SK-N-SH treated with all-trans-retinoic acid at 6 μM for 48 hours (cell line): ENCODE measurements around the gene ASL.

Source experiments
- ATAC-seq: fragments of 200-7000 bp; cut with Tn5 transposase; 3 replicates; pipeline ENCODE4 v1.9.1; 2020; ENCODE audit warnings: mild to moderate bottlenecking, moderate library complexity
- BACH2 ChIP-seq: fragments of 250-450 bp; sonication (Bioruptor Pico); IDR thresholded peaks from 2 replicates; pipeline ENCODE4 v1.9.0; 2021; ENCODE audit warnings: mild to moderate bottlenecking, borderline replicate concordance
- CSDC2 ChIP-seq: fragments of 250-450 bp; sonication (Bioruptor Pico); IDR thresholded peaks from 2 replicates; pipeline ENCODE4 v1.5.0; 2020; ENCODE audit warnings: mild to moderate bottlenecking, moderate library complexity
- ESRRG ChIP-seq: fragments of 250-450 bp; sonication (Bioruptor Pico); IDR thresholded peaks from 2 replicates; pipeline ENCODE4 v1.6.1; 2021; ENCODE audit warnings: mild to moderate bottlenecking
- GLIS3 ChIP-seq: fragments of 250-450 bp; sonication (Bioruptor Pico); IDR thresholded peaks from 2 replicates; pipeline ENCODE4 v1.5.0; 2020; ENCODE audit warnings: mild to moderate bottlenecking, moderate library complexity
- ISL1 ChIP-seq: fragments of 250-450 bp; sonication (Bioruptor Pico); IDR thresholded peaks from 2 replicates; pipeline ENCODE4 v2.1.2; 2022; ENCODE audit warnings: mild to moderate bottlenecking, moderate library complexity
- PPARA ChIP-seq: fragments of 250-450 bp; sonication (Bioruptor Pico); IDR thresholded peaks from 2 replicates; pipeline ENCODE4 v1.5.0; 2020; ENCODE audit warnings: mild to moderate bottlenecking, borderline replicate concordance
- SNAI2 ChIP-seq: fragments of 250-450 bp; sonication (Bioruptor Pico); IDR thresholded peaks from 2 replicates; pipeline ENCODE4 v1.5.0; 2020; ENCODE audit warnings: mild to moderate bottlenecking, moderate library complexity
- TCF4 ChIP-seq: fragments of 250-450 bp; sonication (Bioruptor Pico); IDR thresholded peaks from 2 replicates; pipeline ENCODE4 v1.8.0; 2021; ENCODE audit warnings: mild to moderate bottlenecking, moderate library complexity, borderline replicate concordance
- TOX ChIP-seq: fragments of 250-450 bp; sonication (Bioruptor Pico); IDR thresholded peaks from 2 replicates; pipeline ENCODE4 v1.8.0; 2021; ENCODE audit warnings: mild to moderate bottlenecking, moderate library complexity, borderline replicate concordance
- ZFP3 ChIP-seq: fragments of 250-450 bp; sonication (Bioruptor Pico); IDR thresholded peaks from 2 replicates; pipeline ENCODE4 v1.5.0; 2020; ENCODE audit warnings: mild to moderate bottlenecking, moderate library complexity
- ZFP30 ChIP-seq: fragments of 450-650 bp; formaldehyde crosslinking; IDR thresholded peaks from 2 replicates; pipeline ENCODE4 v1.5.0; 2022; ENCODE audit warnings: mild to moderate bottlenecking, moderate library complexity
- ZNF565 ChIP-seq: fragments of 450-650 bp; formaldehyde crosslinking; conservative IDR thresholded peaks from 2 replicates; pipeline ENCODE4 v1.5.0; 2020; ENCODE audit warnings: low read depth, mild to moderate bottlenecking, moderate library complexity
- ZNF70 ChIP-seq: fragments of 450-650 bp; formaldehyde crosslinking; IDR thresholded peaks from 2 replicates; pipeline ENCODE4 v1.5.0; 2020; ENCODE audit warnings: mild to moderate bottlenecking, moderate library complexity
- ZNF8 ChIP-seq: fragments of 450-650 bp; formaldehyde crosslinking; IDR thresholded peaks from 2 replicates; pipeline ENCODE4 v1.5.0; 2020; ENCODE audit warnings: mild to moderate bottlenecking, moderate library complexity
- TF ChIP-seq, protein P1 (sequence below): fragments of 250-450 bp; sonication (Bioruptor Pico); IDR thresholded peaks from 2 replicates; pipeline ENCODE4 v1.5.0; 2020; ENCODE audit warnings: mild to moderate bottlenecking, moderate library complexity
- TF ChIP-seq, protein P2 (sequence below): fragments of 250-450 bp; sonication (Bioruptor Pico); IDR thresholded peaks from 2 replicates; pipeline ENCODE4 v1.8.0; 2021; ENCODE audit warnings: low read depth, mild to moderate bottlenecking, moderate library complexity, borderline replicate concordance

The ASL gene

DNA sequence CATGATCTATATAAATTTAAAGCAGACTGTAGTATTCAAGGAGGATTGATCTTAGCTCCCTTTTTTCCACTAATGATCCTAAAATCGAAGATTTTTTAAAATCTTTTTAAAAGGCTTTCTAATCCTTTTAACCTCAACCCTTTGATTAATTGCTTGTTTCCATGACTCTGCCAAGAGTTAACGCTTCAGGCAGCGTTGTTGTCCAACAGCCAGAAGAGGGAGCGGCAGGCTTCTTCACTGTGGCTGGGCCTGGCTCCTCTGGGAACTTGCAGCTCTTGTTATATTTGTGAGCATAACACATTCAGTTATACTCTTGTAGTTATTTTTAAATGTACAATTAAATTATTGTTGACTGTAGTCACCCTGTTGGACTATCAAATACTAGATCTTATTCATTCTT, 65.3 kb downstream of the ASL start:
- TF ChIP-seq SNAI2 (CRISPR knock-in tag): peak; percentile 31; the same call in 1 of the 2 replicates
- no peak for TF ChIP-seq ZNF8
- peak; percentile 68 for TF ChIP-seq ZFP3 (CRISPR knock-in tag)
- 0 out of 2 replicates have a peak, but pooled peaks have one; percentile 24 for TF ChIP-seq CSDC2
- peak; percentile 49; the same call in 1 of the 2 replicates for TF ChIP-seq GLIS3
- TF ChIP-seq, all 23 proteins: peak for 4

DNA sequence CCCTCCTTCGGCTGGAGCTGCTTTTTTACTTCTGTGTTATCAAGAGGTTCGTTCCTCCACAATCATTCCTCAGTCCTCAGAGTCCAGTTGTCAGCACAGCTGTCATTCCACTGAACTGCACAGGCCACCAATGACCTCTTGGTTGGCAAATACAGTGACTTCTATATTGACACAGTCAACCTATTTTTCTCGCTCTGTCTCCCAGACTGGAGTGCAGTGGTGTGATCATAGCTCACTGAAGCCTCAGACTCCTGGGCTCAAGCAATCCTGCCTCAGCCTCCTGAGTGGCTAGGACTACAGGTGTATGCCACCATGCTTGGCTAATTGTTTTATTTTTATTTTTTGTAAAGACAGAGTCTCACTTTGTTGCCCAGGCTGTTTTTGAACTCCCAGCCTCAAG, 66.7 kb downstream of the ASL start:
- no peak for TF ChIP-seq ESRRG
- TF ChIP-seq, all 23 proteins: peak for 0
- ATAC-seq: no peak

More for the DNA sequence above, 65.3 kb downstream of the ASL start:
- ATAC-seq: peak; percentile 79

DNA sequence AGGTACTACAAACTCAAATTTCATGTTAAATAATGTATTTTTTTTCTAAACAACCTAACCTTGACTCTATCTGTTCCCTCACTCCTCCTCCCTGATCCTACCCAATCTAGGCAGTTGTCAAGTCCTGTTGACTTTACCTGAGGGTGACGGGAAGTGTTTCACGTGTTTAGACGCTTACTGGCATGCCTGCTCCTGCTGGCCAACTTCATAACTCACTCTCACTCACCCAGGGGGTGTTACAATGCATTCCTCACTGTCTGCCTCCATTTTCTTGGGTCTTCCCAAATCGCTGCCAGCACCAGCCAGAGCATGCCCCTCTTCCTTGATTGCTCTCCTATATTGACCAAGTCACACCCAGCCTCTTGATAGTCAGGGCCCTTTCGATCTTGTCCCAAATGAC, 67.4 kb downstream of the ASL start:
- TF ChIP-seq TCF4 (CRISPR knock-in tag) (no peak), ISL1 (CRISPR knock-in tag) (no peak), PPARA (CRISPR knock-in tag) (no peak), TOX (CRISPR knock-in tag) (no peak), ZNF70 (CRISPR knock-in tag) (no peak), SNAI2 (CRISPR knock-in tag) (no peak), ZFP3 (CRISPR knock-in tag) (no peak), BACH2 (no peak), ZFP30 (CRISPR knock-in tag) (no peak), ESRRG (no peak), ZNF8 (no peak), ZNF565 (CRISPR knock-in tag) (no peak)
- TF ChIP-seq, protein P1, sequence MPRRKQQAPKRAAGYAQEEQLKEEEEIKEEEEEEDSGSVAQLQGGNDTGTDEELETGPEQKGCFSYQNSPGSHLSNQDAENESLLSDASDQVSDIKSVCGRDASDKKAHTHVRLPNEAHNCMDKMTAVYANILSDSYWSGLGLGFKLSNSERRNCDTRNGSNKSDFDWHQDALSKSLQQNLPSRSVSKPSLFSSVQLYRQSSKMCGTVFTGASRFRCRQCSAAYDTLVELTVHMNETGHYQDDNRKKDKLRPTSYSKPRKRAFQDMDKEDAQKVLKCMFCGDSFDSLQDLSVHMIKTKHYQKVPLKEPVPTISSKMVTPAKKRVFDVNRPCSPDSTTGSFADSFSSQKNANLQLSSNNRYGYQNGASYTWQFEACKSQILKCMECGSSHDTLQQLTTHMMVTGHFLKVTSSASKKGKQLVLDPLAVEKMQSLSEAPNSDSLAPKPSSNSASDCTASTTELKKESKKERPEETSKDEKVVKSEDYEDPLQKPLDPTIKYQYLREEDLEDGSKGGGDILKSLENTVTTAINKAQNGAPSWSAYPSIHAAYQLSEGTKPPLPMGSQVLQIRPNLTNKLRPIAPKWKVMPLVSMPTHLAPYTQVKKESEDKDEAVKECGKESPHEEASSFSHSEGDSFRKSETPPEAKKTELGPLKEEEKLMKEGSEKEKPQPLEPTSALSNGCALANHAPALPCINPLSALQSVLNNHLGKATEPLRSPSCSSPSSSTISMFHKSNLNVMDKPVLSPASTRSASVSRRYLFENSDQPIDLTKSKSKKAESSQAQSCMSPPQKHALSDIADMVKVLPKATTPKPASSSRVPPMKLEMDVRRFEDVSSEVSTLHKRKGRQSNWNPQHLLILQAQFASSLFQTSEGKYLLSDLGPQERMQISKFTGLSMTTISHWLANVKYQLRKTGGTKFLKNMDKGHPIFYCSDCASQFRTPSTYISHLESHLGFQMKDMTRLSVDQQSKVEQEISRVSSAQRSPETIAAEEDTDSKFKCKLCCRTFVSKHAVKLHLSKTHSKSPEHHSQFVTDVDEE: no peak
- TF ChIP-seq, protein P2, sequence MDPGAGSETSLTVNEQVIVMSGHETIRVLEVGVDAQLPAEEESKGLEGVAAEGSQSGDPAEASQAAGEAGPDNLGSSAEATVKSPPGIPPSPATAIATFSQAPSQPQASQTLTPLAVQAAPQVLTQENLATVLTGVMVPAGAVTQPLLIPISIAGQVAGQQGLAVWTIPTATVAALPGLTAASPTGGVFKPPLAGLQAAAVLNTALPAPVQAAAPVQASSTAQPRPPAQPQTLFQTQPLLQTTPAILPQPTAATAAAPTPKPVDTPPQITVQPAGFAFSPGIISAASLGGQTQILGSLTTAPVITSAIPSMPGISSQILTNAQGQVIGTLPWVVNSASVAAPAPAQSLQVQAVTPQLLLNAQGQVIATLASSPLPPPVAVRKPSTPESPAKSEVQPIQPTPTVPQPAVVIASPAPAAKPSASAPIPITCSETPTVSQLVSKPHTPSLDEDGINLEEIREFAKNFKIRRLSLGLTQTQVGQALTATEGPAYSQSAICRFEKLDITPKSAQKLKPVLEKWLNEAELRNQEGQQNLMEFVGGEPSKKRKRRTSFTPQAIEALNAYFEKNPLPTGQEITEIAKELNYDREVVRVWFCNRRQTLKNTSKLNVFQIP (CRISPR knock-in tag): no peak
- TF ChIP-seq, all 23 proteins: peak for 0
- ATAC-seq: no peak
